ENCODE measurements around the gene METTL3.
"Not testable (repeated sequence)": the region's sequence is repeated elsewhere in the genome, so short reads cannot be mapped to it uniquely, and the experiment has no call there.

- TF ChIP-seq, protein P1, sequence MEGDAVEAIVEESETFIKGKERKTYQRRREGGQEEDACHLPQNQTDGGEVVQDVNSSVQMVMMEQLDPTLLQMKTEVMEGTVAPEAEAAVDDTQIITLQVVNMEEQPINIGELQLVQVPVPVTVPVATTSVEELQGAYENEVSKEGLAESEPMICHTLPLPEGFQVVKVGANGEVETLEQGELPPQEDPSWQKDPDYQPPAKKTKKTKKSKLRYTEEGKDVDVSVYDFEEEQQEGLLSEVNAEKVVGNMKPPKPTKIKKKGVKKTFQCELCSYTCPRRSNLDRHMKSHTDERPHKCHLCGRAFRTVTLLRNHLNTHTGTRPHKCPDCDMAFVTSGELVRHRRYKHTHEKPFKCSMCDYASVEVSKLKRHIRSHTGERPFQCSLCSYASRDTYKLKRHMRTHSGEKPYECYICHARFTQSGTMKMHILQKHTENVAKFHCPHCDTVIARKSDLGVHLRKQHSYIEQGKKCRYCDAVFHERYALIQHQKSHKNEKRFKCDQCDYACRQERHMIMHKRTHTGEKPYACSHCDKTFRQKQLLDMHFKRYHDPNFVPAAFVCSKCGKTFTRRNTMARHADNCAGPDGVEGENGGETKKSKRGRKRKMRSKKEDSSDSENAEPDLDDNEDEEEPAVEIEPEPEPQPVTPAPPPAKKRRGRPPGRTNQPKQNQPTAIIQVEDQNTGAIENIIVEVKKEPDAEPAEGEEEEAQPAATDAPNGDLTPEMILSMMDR (IDR thresholded peaks at IDR 0.05; ENCODE audit: insufficient read depth, low read length, poor library complexity, severe bottlenecking), result not testable (repeated sequence)
- not testable (repeated sequence) for TF ChIP-seq EZH2phosphoT487 (conservative IDR thresholded peaks at IDR 0.05; ENCODE audit: low read length)
These were observed 33.4 kb upstream of the METTL3 start for GRCh38 chr14:21544588-21544987.
